Pancreas (tissue), 10 donors: Measurements from ENCODE around the gene ARNT2. TPM values are rescaled to one million over a fixed set of nuclear protein-coding genes. Genes with fewer than 3 reads are reported as not detected.

Experiments used
- ATAC-seq, 4 donors: fragments of 200-7000 bp; cut with Tn5 transposase; one replicate each; pipeline versions ENCODE4 v1.8.0 to v1.9.1; 2020; ENCODE audit warnings: mild to moderate bottlenecking in 4 of 4, moderate library complexity in 4 of 4
- DNase-seq, 6 donors: peaks; one replicate each; pipeline ENCODE4 v3.0.0-alpha.2; 2020
- FAIRE-seq: peaks from 2 replicates; lab custom pipeline; 2012; peaks lifted over from hg19 to GRCh38; lab: Jason Lieb, UNC
- H3K27ac ChIP-seq, 4 donors: fragments of 200-600 bp; sonication (generic); 1 replicate in 3 of 4; 2 replicates in 1 of 4; pipeline versions ENCODE4 v1.5.0 to v1.8.0; 2020
- H3K27me3 ChIP-seq, 4 donors: fragments of 200-600 bp; one replicate each; pipeline ENCODE4 v1.8.0; 2021
- H3K36me3 ChIP-seq, 3 donors: fragments of 200-600 bp; sonication (generic) in 1 of 3; one replicate each; pipeline versions ENCODE4 v1.5.0 to v1.8.0; 2020 to 2021
- H3K4me1 ChIP-seq, 3 donors: fragments of 200-600 bp; one replicate each; pipeline ENCODE4 v1.8.0; 2021
- H3K4me3 ChIP-seq, 4 donors: fragments of 200-600 bp; sonication (generic) in 2 of 4; one replicate each; pipeline versions ENCODE4 v1.5.0 to v1.8.0; 2020 to 2021
- H3K9me3 ChIP-seq, 4 donors: fragments of 200-600 bp; one replicate each; pipeline ENCODE4 v1.8.0; 2021
- WGBS, 2 donors: extraction: QIAGEN DNeasy Blood & Tissue Kit; methylation state at CpG; one replicate each; pipeline ENCODE4 v1.1.7; 2013; 5-methylcytosine and 5-hydroxymethylcytosine counted together
- intact Hi-C, 3 donors: fragments of 100-400 bp; cut with DNase I; formaldehyde crosslinking; loops; one replicate each; pipeline versions ENCODE4 v1.11.1 to v1.14.2; 2022
- polyA plus RNA-seq, 2 donors: library from polyadenylated mRNA; stranded (reverse); fragments of 200-250 nt; gene quantifications; one replicate each; pipeline ENCODE4 v1.2.3, GENCODE V29; 2013
- total RNA-seq, 6 donors: library from RNA; stranded (reverse); fragmentation: NEBNext Ultra II Directional in 4 of 6; extraction: Animal tissue kit (Norgen Biotek cat#: 25700) in 4 of 6; gene quantifications; one replicate each; pipeline versions ENCODE4 v1.2.1 to v1.2.4, GENCODE V29; 2021 to 2023
- TF ChIP-seq, protein P1 (sequence below), 4 donors: fragments of 200-600 bp; sonication (generic) in 3 of 4; IDR thresholded peaks; one replicate each; pipeline versions ENCODE4 v1.5.0 to v1.8.0; 2021; ENCODE audit warnings: antibody characterized with exemption in 4 of 4
- donor health status: healthy with polysubstance abuse.
- donor health status: DM: no; HTN: no; CAD: no; lungs with moderate emphysema.
- donor health status: DM: no; HTN: no; CAD: no.
- donor health status: control.
- donor health status: control.
- donor health status: Bipolar disorder and iron deficiency.
- donor health status: DM: yes; HTN: yes; CAD: no.
- donor health status: DM: no; HTN: no; CAD: no.
- donor health status: DM: no; HTN: no; CAD: no.
- donor health status: DM: yes; HTN: yes; CAD: no.

ARNT2 gene
- total and polyA plus RNA-seq, 8 donors: 2.1 to 18.1 (median 5.4) TPM

DNA sequence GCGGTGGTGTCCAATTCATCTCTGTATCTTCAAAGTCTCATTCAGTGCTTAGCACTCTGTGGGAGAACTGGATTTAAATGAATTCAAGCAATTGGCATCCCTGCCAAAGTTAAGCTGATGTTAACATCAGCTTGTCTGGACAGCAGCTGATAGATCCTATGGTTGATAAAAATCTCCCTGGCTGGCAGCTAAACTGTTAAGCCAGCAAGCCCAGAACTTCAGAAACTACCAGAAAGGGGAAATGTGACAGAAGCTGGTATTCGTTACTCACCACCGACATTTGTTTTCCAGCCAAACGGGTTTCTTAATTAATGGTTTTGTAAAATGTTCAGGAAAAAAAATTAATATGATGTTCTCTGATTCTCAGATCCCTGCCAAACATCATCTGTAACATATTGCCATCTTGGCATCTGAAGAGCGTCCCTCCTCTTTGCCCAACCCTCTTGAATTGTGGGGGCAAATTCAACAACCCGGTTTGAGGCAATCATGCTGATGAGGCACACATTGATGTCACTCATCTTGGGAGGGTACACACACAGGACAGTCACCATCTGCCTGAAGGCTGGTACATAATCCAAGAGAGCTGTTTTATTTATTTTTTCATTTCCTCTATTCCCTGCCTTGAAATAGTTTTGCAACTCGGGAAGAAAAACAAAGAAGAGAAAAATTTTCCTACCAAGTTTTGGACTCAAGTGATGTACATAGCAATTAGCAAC is 214.7 kb downstream of the ARNT2 start:
- no peaks in the 10 kb centered on the region for H3K27me3 ChIP-seq
- no peak overlapping the region for H3K4me3 ChIP-seq
- no peaks in the 10 kb centered on the region for H3K4me1 ChIP-seq
- DNase-seq: no peak
- H3K36me3 ChIP-seq: no peaks in the 10 kb centered on the region
- intact Hi-C loops: no loop called here
- no peak overlapping the region for H3K27ac ChIP-seq
- 53 to 55% methylated on average over 7 of the region's 7 CpGs for WGBS, 2 donors
- no peak for FAIRE-seq
- TF ChIP-seq, protein P1, sequence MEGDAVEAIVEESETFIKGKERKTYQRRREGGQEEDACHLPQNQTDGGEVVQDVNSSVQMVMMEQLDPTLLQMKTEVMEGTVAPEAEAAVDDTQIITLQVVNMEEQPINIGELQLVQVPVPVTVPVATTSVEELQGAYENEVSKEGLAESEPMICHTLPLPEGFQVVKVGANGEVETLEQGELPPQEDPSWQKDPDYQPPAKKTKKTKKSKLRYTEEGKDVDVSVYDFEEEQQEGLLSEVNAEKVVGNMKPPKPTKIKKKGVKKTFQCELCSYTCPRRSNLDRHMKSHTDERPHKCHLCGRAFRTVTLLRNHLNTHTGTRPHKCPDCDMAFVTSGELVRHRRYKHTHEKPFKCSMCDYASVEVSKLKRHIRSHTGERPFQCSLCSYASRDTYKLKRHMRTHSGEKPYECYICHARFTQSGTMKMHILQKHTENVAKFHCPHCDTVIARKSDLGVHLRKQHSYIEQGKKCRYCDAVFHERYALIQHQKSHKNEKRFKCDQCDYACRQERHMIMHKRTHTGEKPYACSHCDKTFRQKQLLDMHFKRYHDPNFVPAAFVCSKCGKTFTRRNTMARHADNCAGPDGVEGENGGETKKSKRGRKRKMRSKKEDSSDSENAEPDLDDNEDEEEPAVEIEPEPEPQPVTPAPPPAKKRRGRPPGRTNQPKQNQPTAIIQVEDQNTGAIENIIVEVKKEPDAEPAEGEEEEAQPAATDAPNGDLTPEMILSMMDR (IDR thresholded peaks at IDR 0.05): no peak
- ATAC-seq: no peak
- no peaks in the 10 kb centered on the region for H3K9me3 ChIP-seq

- no peaks in the 10 kb centered on the region for H3K27me3 ChIP-seq
- H3K4me3 ChIP-seq: no peak overlapping the region
- no peaks in the 10 kb centered on the region for H3K9me3 ChIP-seq
- H3K4me1 ChIP-seq: no peaks in the 10 kb centered on the region
- H3K36me3 ChIP-seq: no peaks in the 10 kb centered on the region
- ATAC-seq (peak in 3 of 4 donors; percentile 64 to 75 (median 73)), DNase-seq (no peak), FAIRE-seq (no peak)
- 59 to 67% methylated on average over 1 of the region's 1 CpG for WGBS, 2 donors
- TF ChIP-seq, protein P1 (IDR thresholded peaks at IDR 0.05): no peak
- intact Hi-C loops: no loop called here
- no peak overlapping the region for H3K27ac ChIP-seq
Measured at GRCh38 chr15:80619680-80620079, 215.5 kb downstream of the ARNT2 start.

DNA sequence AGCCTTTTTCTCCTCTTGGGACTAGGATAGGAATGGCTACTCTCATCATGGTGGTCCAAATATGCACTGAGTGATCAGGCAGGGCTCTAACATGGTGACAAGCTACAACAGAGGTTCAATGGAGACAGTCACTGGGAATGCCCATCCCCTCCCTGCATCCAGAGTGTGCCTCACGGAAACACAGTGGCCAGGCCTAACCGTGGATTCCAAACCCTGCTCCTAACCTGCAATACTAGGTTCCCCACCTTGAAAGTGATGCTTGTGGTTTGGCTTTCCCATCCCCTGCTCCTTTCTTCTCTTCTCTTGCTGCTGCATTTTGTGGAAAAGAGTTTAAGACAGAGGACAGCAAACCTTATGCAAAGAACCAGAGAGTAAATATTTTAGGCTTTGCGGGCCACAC is 216.0 kb downstream of the ARNT2 start:
- intact Hi-C loops: no loop called here
- DNase-seq (no peak), FAIRE-seq (no peak), ATAC-seq (no peak)
- no peak overlapping the region for H3K4me3 ChIP-seq
- WGBS, 2 donors: 92 to 98% methylated on average over 3 of the region's 3 CpGs
- no peak overlapping the region for H3K27ac ChIP-seq
- TF ChIP-seq, protein P1 (IDR thresholded peaks at IDR 0.05): no peak
- no peaks in the 10 kb centered on the region for H3K27me3 ChIP-seq
- H3K4me1 ChIP-seq: no peaks in the 10 kb centered on the region
- no peaks in the 10 kb centered on the region for H3K36me3 ChIP-seq
- no peaks in the 10 kb centered on the region for H3K9me3 ChIP-seq

DNA sequence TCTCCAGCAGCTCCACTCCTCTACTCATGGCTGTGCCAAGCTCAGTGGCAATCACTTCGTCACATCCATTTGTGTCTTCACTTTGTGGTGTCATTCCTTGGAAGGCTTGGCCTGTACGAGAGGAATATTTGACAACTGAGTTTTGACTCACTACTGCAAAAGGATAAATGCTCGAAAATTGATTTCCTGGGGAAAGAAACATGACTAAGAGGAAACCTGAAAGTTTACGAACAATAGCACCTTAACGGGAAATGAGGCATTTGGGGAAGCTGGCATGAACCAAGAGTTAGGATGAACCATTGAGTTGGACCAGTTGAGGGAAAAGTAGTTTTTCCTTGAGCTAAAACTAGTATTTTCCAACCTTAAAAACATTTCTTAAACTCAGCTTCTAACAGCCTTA is 216.7 kb downstream of the ARNT2 start:
- FAIRE-seq (no peak), DNase-seq (no peak), ATAC-seq (no peak)
- Histone ChIP-seq H3K27ac (no peak overlapping the region), H3K4me1 (no peaks in the 10 kb centered on the region), H3K27me3 (no peaks in the 10 kb centered on the region), H3K4me3 (no peak overlapping the region), H3K9me3 (no peaks in the 10 kb centered on the region), H3K36me3 (no peaks in the 10 kb centered on the region)
- 78 to 82% methylated on average over 5 of the region's 5 CpGs for WGBS, 2 donors
- intact Hi-C loops: no loop called here
- TF ChIP-seq, protein P1 (IDR thresholded peaks at IDR 0.05): no peak

- ATAC-seq: no peak
- no peaks in the 10 kb centered on the region for H3K4me1 ChIP-seq
- no peaks in the 10 kb centered on the region for H3K36me3 ChIP-seq
- H3K9me3 ChIP-seq: no peaks in the 10 kb centered on the region
- DNase-seq: no peak
- H3K27me3 ChIP-seq: no peaks in the 10 kb centered on the region
- 90 to 94% methylated on average over 1 of the region's 1 CpG for WGBS, 2 donors
- intact Hi-C loops: no loop called here
- TF ChIP-seq, protein P1 (IDR thresholded peaks at IDR 0.05): no peak
- no peak overlapping the region for H3K27ac ChIP-seq
- no peak for FAIRE-seq
- H3K4me3 ChIP-seq: no peak overlapping the region
Measured at GRCh38 chr15:80626643-80627120, 222.5 kb downstream of the ARNT2 start.
